ENCODE data around the gene TBC1D22A. TPM values are rescaled to one million over a fixed set of nuclear protein-coding genes. Genes with fewer than 3 reads are reported as not detected.
"Not testable (repeated sequence)": the region's sequence is repeated elsewhere in the genome, so short reads cannot be mapped to it uniquely, and the experiment has no call there.

TBC1D22A gene
- total RNA-seq, 2 experiments from 2014 or later, result 36.0 to 38.0 TPM

GRCh38 chr22:46730568-46731245 lies 31.7 kb upstream of the TBC1D22A start:
- intact Hi-C loops (cut with DNase I, micrococcal nuclease), result no loop called here
- Mint-ChIP-seq H3K4me3 (no peak overlapping the region), H3K4me1 (peaks cover 55% of the 10 kb centered on the region), H3K36me3 (ENCODE audit: low read depth) (peaks cover 24% of the 10 kb centered on the region), H3K27me3 (no peaks in the 10 kb centered on the region), H3K9me3 (ENCODE audit: low read depth) (no peaks in the 10 kb centered on the region), H3K27ac (peak overlapping the region; percentile 70)
- no peak for DNase-seq
- peak; percentile 18 for ATAC-seq
- ChIA-PET CTCF (interaction anchor here (0.8 to 2.3 kb wide), 4 partner anchors 9 to 167 kb away, joined by 3 to 7 read pairs (median 5); no protein-coding TSS in a partner anchor), POLR2A (interaction anchor here (0.7 kb wide), 2 partner anchors 167 to 352 kb away, joined by 3 to 5 read pairs; no protein-coding TSS in a partner anchor)

GRCh38 chr22:46731246-46732040 lies 31.0 kb upstream of the TBC1D22A start:
- Mint-ChIP-seq H3K27ac (peak overlapping the region; percentile 64), H3K27me3 (no peaks in the 10 kb centered on the region), H3K4me1 (peaks cover 60% of the 10 kb centered on the region), H3K4me3 (peak overlapping the region; percentile 5), H3K36me3 (ENCODE audit: low read depth) (peaks cover 24% of the 10 kb centered on the region), H3K9me3 (ENCODE audit: low read depth) (no peaks in the 10 kb centered on the region)
- DNase-seq (peak; percentile 22), ATAC-seq (peak; percentile 24)
- intact Hi-C loops (cut with DNase I, micrococcal nuclease), result no loop called here
- POLR2A ChIA-PET, result interaction anchor here (0.7 kb wide), 1 partner anchor 353 kb away, joined by 3 read pairs; no protein-coding TSS in a partner anchor
- CTCF ChIA-PET, result interaction anchor here (1.0 to 2.3 kb wide), 4 partner anchors 8 to 168 kb away, joined by 3 to 7 read pairs (median 5); no protein-coding TSS in a partner anchor

- Mint-ChIP-seq H3K27ac (no peak overlapping the region), H3K4me1 (peaks cover 64% of the 10 kb centered on the region), H3K36me3 (ENCODE audit: low read depth) (peaks cover 26% of the 10 kb centered on the region), H3K9me3 (ENCODE audit: low read depth) (no peaks in the 10 kb centered on the region), H3K27me3 (no peaks in the 10 kb centered on the region), H3K4me3 (no peak overlapping the region)
- intact Hi-C loops (cut with DNase I, micrococcal nuclease), result no loop called here
- ATAC-seq (no peak), DNase-seq (no peak)
- POLR2A ChIA-PET, result no interaction called here
- CTCF ChIA-PET, result interaction anchor here (1.1 kb wide), 1 partner anchor 71 kb away, joined by 3 read pairs; no protein-coding TSS in a partner anchor
These were observed 30.4 kb upstream of the TBC1D22A start for GRCh38 chr22:46732041-46732379.

- Mint-ChIP-seq H3K27me3 (no peaks in the 10 kb centered on the region), H3K4me3 (no peak overlapping the region), H3K9me3 (ENCODE audit: low read depth) (no peaks in the 10 kb centered on the region), H3K4me1 (peaks cover 66% of the 10 kb centered on the region), H3K36me3 (ENCODE audit: low read depth) (peaks cover 28% of the 10 kb centered on the region), H3K27ac (no peak overlapping the region)
- ChIA-PET POLR2A (no interaction called here), CTCF (no interaction called here)
- ATAC-seq (no peak), DNase-seq (no peak)
- intact Hi-C loops (cut with DNase I, micrococcal nuclease), result no loop called here
These were observed 29.9 kb upstream of the TBC1D22A start for GRCh38 chr22:46732513-46732912.

- CTCF ChIA-PET; DNase-seq; POLR2A ChIA-PET; ATAC-seq; H3K27me3 Mint-ChIP-seq; intact Hi-C loops (cut with DNase I, micrococcal nuclease); H3K9me3 Mint-ChIP-seq (ENCODE audit: low read depth): not testable (repeated sequence)
- H3K4me1 Mint-ChIP-seq, result peaks cover 59% of the 10 kb centered on the region
- H3K27ac Mint-ChIP-seq, result peak overlapping the region; percentile 81
- peaks cover 24% of the 10 kb centered on the region for H3K36me3 Mint-ChIP-seq (ENCODE audit: low read depth)
- H3K4me3 Mint-ChIP-seq, result peak overlapping the region; percentile 99
These were observed 28.2 kb upstream of the TBC1D22A start for GRCh38 chr22:46734213-46734722.

GRCh38 chr22:46734830-46735453 lies 27.5 kb upstream of the TBC1D22A start:
- peak; percentile 3 for ATAC-seq
- intact Hi-C loops (cut with DNase I, micrococcal nuclease), result loop anchor here (5.0 kb wide), 3 partner anchors 133 to 1362 kb away; no protein-coding TSS in a partner anchor

GRCh38 chr22:46735747-46736608 lies 26.5 kb upstream of the TBC1D22A start:
- Mint-ChIP-seq H3K9me3 (ENCODE audit: low read depth) (no peaks in the 10 kb centered on the region), H3K4me3 (peak overlapping the region; percentile 99), H3K4me1 (peaks cover 55% of the 10 kb centered on the region), H3K27me3 (no peaks in the 10 kb centered on the region), H3K27ac (peak overlapping the region; percentile 81), H3K36me3 (ENCODE audit: low read depth) (peaks cover 19% of the 10 kb centered on the region)
- peak; percentile 26 for DNase-seq
- intact Hi-C loops (cut with DNase I, micrococcal nuclease), result loop anchor here (5.0 kb wide), 3 partner anchors 134 to 1361 kb away; no protein-coding TSS in a partner anchor
- POLR2A ChIA-PET, result no interaction called here
- ATAC-seq, result no peak
- CTCF ChIA-PET, result interaction anchor here (0.6 to 1.4 kb wide), 3 partner anchors 22 to 1158 kb away, joined by 3 to 6 read pairs (median 6); no protein-coding TSS in a partner anchor

More at GRCh38 chr22:46734830-46735453, 27.5 kb upstream of the TBC1D22A start:
- CTCF ChIA-PET, result interaction anchor here (0.6 to 1.4 kb wide), 3 partner anchors 23 to 171 kb away, joined by 3 to 6 read pairs (median 6); no protein-coding TSS in a partner anchor
- DNase-seq, result peak; percentile 68
- peak overlapping the region; percentile 99 for H3K4me3 Mint-ChIP-seq
- H3K36me3 Mint-ChIP-seq (ENCODE audit: low read depth), result peaks cover 22% of the 10 kb centered on the region
- no peaks in the 10 kb centered on the region for H3K27me3 Mint-ChIP-seq
- H3K9me3 Mint-ChIP-seq (ENCODE audit: low read depth), result no peaks in the 10 kb centered on the region
- peak overlapping the region; percentile 81 for H3K27ac Mint-ChIP-seq
- POLR2A ChIA-PET, result no interaction called here
- peaks cover 60% of the 10 kb centered on the region for H3K4me1 Mint-ChIP-seq

- H3K4me1 Mint-ChIP-seq, result peaks cover 49% of the 10 kb centered on the region
- H3K4me3 Mint-ChIP-seq, result peak overlapping the region; percentile 99
- intact Hi-C loops (cut with DNase I, micrococcal nuclease), result loop anchor here (5.0 kb wide), 3 partner anchors 134 to 1361 kb away; no protein-coding TSS in a partner anchor
- H3K36me3 Mint-ChIP-seq (ENCODE audit: low read depth), result peaks cover 16% of the 10 kb centered on the region
- peak overlapping the region; percentile 75 for H3K27ac Mint-ChIP-seq
- H3K27me3 Mint-ChIP-seq, result no peaks in the 10 kb centered on the region
- CTCF ChIA-PET, result interaction anchor here (0.6 to 1.4 kb wide), 3 partner anchors 22 to 1158 kb away, joined by 3 to 6 read pairs (median 6); no protein-coding TSS in a partner anchor
- DNase-seq, result no peak
- H3K9me3 Mint-ChIP-seq (ENCODE audit: low read depth), result no peaks in the 10 kb centered on the region
- ATAC-seq, result no peak
- POLR2A ChIA-PET, result no interaction called here
These were observed 25.7 kb upstream of the TBC1D22A start for GRCh38 chr22:46736705-46737104.

- no peaks in the 10 kb centered on the region for H3K9me3 Mint-ChIP-seq (ENCODE audit: low read depth)
- H3K27ac Mint-ChIP-seq, result peak overlapping the region; percentile 97
- no peaks in the 10 kb centered on the region for H3K27me3 Mint-ChIP-seq
- peak overlapping the region; percentile 99 for H3K4me3 Mint-ChIP-seq
- ATAC-seq (peak; percentile 12), DNase-seq (peak; percentile 64)
- ChIA-PET POLR2A (no interaction called here), CTCF (interaction anchor here (0.7 kb wide), 1 partner anchor 258 kb away, joined by 6 read pairs; no protein-coding TSS in a partner anchor)
- H3K36me3 Mint-ChIP-seq (ENCODE audit: low read depth), result peaks cover 14% of the 10 kb centered on the region
- peaks cover 44% of the 10 kb centered on the region for H3K4me1 Mint-ChIP-seq
- intact Hi-C loops (cut with DNase I, micrococcal nuclease), result loop anchor here (5.0 kb wide), 3 partner anchors 135 to 1360 kb away; no protein-coding TSS in a partner anchor
These were observed 25.1 kb upstream of the TBC1D22A start for GRCh38 chr22:46737105-46737975.

Measured in activated CD4-positive, alpha-beta T cell treated with anti-CD3 and anti-CD28 coated beads for 36 hours (primary cell).